ENCODE measurements around the gene CRYM.
A peak's percentile ranks its signal among the peaks of the same experiment; 100 is the strongest.
"Not testable (repeated sequence)": the region's sequence is repeated elsewhere in the genome, so short reads cannot be mapped to it uniquely, and the experiment has no call there.

CRYM gene

DNA sequence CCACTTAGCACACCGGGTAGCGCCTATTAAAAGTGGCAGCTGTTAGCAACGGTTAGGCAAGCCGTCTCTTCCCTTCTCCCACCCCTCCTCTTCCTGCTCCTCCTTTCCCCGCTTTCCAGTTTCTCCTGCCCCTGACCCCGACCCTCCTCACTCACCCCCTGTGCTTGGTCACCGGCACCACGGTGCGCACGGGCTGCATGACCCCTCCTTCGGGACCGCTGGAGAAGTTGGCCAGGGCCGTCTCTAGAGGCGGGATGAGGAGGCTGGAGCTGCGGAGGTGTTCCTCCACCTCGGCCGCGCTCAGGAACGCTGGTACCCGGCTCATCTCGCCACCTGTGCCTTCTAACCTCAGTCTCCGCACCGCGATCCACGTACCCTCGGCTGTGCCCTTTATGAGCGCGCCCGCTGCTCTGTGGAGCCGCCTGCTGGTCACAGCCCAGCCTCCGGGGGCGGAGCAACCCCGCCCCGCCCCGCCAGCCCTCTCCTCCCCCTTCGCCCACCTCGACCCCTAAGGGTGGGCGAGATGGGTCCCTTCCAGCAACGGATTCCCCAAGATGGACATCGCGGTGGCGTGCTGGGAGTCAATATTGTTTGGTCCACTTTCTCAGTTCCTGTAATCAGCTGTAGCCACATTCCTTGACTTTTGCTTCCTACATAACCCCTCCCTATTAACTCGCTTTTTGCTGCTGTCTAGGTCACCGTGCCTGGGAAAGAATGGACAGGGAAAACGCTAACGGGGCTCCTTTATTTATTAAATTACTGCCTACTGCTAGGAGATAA, at the start of gene CRYM:
TSS of gene CRYM (minus strand) at position 364 of the 780 bp plus-strand sequence. CDS start at position 325, 39 bp downstream.
- H3K27ac Mint-ChIP-seq, result no peak within 1 kb of the TSS
- H3K4me1 Mint-ChIP-seq, result no peaks in the 10 kb centered on the region
- TF ChIP-seq, protein P1, sequence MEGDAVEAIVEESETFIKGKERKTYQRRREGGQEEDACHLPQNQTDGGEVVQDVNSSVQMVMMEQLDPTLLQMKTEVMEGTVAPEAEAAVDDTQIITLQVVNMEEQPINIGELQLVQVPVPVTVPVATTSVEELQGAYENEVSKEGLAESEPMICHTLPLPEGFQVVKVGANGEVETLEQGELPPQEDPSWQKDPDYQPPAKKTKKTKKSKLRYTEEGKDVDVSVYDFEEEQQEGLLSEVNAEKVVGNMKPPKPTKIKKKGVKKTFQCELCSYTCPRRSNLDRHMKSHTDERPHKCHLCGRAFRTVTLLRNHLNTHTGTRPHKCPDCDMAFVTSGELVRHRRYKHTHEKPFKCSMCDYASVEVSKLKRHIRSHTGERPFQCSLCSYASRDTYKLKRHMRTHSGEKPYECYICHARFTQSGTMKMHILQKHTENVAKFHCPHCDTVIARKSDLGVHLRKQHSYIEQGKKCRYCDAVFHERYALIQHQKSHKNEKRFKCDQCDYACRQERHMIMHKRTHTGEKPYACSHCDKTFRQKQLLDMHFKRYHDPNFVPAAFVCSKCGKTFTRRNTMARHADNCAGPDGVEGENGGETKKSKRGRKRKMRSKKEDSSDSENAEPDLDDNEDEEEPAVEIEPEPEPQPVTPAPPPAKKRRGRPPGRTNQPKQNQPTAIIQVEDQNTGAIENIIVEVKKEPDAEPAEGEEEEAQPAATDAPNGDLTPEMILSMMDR (IDR thresholded peaks at IDR 0.05; ENCODE audit: unreplicated experiment in 3 of 3), result peak; percentile 85 to 92 (median 88)
- peak within 1 kb of the TSS; percentile 78 to 83 (median 82) for H3K4me3 Mint-ChIP-seq
- H3K36me3 Mint-ChIP-seq (ENCODE audit: low read depth), result no peaks in the 10 kb centered on the region
- peaks cover 83% of the 10 kb centered on the region for H3K27me3 Mint-ChIP-seq (ENCODE audit: low read depth)
- H3K9me3 Mint-ChIP-seq, result no peaks in the 10 kb centered on the region

DNA sequence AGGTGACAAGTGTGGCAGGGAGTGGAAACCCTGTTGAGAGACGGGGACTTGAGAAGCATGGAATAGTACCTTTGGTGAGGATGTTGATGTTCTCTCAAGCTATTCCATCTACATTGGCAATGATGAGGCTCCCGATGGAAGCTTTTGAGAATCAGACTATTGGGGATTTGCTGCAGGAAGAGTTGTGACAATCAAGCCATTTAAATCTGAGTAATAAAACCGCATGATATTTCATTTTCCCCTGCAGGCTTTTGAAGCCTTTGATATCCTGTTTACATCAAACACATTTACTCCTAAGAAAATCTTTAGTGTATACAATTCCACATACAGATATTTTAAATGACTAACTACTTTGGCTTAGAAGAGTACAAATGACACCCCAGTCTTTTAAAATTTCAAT, 49.0 kb upstream of the CRYM start:
- no peak overlapping the region for H3K27ac Mint-ChIP-seq
- H3K9me3 Mint-ChIP-seq, result peaks cover 10% of the 10 kb centered on the region
- no peaks in the 10 kb centered on the region for H3K36me3 Mint-ChIP-seq (ENCODE audit: low read depth)
- H3K4me3 Mint-ChIP-seq, result no peak overlapping the region
- peaks cover 9% of the 10 kb centered on the region for H3K27me3 Mint-ChIP-seq (ENCODE audit: low read depth)
- no peaks in the 10 kb centered on the region for H3K4me1 Mint-ChIP-seq
- TF ChIP-seq, protein P1 (IDR thresholded peaks at IDR 0.05; ENCODE audit: unreplicated experiment in 3 of 3), result no peak

DNA sequence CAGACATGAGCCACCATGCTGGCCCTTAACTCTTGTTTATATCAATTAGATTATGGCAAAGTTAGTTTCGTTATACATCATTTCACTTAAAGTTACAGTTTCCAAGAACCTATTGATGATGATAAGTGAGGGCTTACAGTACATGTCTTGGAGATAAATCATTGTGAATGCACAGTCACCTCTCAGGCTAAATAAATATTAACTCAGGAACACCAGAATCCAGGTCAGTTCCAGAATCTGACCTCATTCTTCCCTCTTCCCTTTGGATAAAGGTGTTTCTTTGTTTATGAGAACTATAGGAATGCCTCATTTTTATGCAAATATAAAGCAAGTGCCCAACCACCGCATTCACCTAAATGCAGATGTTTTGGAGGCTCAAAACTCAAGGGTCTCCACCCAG, 48.4 kb upstream of the CRYM start:
- Mint-ChIP-seq H3K27me3 (ENCODE audit: low read depth) (peaks cover 9% of the 10 kb centered on the region), H3K27ac (no peak overlapping the region), H3K36me3 (ENCODE audit: low read depth) (no peaks in the 10 kb centered on the region), H3K9me3 (peaks cover 10% of the 10 kb centered on the region), H3K4me1 (no peaks in the 10 kb centered on the region), H3K4me3 (no peak overlapping the region)
- TF ChIP-seq, protein P1 (IDR thresholded peaks at IDR 0.05; ENCODE audit: unreplicated experiment in 3 of 3), result no peak

DNA sequence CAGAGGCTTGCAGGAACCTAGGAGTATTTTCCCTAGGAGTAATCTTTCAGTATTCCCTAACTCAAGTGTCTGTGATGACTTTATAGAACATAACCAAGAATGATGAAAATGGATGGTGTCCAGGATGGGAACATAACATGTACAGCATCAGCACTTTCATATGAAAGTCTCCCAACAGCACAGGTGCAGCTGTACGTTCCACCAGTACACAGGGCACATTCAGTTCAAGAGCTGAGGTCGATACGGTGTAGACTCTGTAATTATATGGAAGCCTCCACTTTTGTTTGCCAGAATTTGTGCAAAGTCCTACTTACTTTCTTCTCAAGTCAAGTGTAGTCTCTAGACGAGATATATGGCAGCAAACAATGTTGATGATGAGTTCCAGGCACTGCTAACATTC, 46.2 kb upstream of the CRYM start:
- Mint-ChIP-seq H3K4me1 (no peaks in the 10 kb centered on the region), H3K4me3 (no peak overlapping the region), H3K36me3 (ENCODE audit: low read depth) (no peaks in the 10 kb centered on the region), H3K27ac (no peak overlapping the region), H3K27me3 (ENCODE audit: low read depth) (peaks cover 5% of the 10 kb centered on the region), H3K9me3 (peaks cover 7% of the 10 kb centered on the region)
- TF ChIP-seq, protein P1 (IDR thresholded peaks at IDR 0.05; ENCODE audit: unreplicated experiment in 3 of 3), result no peak

DNA sequence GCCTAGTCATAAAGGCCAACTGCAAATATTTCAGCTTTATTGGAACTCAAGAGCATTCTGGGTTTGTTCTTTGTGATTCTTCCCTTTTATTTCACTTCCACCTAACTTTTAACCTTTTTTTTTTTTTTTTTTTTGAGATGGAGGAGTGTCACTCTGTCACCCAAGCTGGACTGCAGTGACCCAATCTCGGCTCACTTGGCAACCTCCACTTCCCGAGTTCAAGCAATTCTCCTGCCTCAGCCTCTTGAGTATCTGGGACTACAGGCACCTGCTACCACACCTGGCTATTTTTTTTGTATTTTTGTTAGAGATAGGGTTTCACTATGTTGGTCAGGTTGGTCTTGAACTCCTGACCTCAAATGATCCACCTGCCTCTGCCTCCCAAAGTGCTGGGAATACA, 44.2 kb upstream of the CRYM start:
- H3K4me1 Mint-ChIP-seq; H3K36me3 Mint-ChIP-seq (ENCODE audit: low read depth); H3K27ac Mint-ChIP-seq; H3K9me3 Mint-ChIP-seq; H3K27me3 Mint-ChIP-seq (ENCODE audit: low read depth); H3K4me3 Mint-ChIP-seq: not testable (repeated sequence)

DNA sequence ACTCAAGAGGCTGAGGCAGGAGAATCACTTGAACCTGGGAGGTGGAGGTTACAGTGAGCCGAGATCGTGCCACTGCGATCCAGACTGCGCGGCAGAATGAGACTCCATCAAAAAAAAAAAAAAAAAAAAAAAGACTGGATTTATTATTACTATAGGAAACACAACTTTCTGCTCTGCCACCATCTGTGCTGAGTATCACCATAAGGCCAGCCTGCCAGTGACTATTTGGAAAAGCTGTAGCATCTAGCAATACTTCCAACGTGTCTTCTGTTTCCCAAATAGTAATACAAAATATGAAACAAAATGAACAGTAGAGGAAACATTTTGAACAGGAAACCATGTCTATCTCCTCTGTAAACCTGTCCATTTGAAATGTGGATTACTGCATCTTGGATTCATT, 43.6 kb upstream of the CRYM start:
- no peak overlapping the region for H3K27ac Mint-ChIP-seq
- H3K9me3 Mint-ChIP-seq, result no peaks in the 10 kb centered on the region
- TF ChIP-seq, protein P1 (IDR thresholded peaks at IDR 0.05; ENCODE audit: unreplicated experiment in 3 of 3), result no peak
- H3K4me1 Mint-ChIP-seq, result no peaks in the 10 kb centered on the region
- H3K36me3 Mint-ChIP-seq (ENCODE audit: low read depth), result no peaks in the 10 kb centered on the region
- peaks cover 2% of the 10 kb centered on the region for H3K27me3 Mint-ChIP-seq (ENCODE audit: low read depth)
- H3K4me3 Mint-ChIP-seq, result no peak overlapping the region

All from nephron (organoid).